KMS-11 (cell line): ENCODE measurements around the gene CD300A.

Source experiments
- H2AFZ ChIP-seq: fragments of 200-600 bp; sonication (generic); 2 replicates; pipeline ENCODE4 v1.6.1; 2016; ENCODE audit warnings: antibody characterized with exemption, mixed run types, low read depth
- H3K27ac ChIP-seq: fragments of 200-600 bp; sonication (generic); 2 replicates; pipeline ENCODE4 v1.6.1; 2016; ENCODE audit warnings: mild to moderate bottlenecking, mixed run types
- H3K27me3 ChIP-seq: fragments of 200-600 bp; sonication (generic); 2 replicates; pipeline ENCODE4 v1.6.1; 2017; ENCODE audit warnings: mild to moderate bottlenecking, low read depth, mixed run types, moderate library complexity; ENCODE audit not compliant: insufficient read depth
- H3K36me3 ChIP-seq: fragments of 200-600 bp; sonication (generic); 2 replicates; pipeline ENCODE4 v1.6.1; 2017; ENCODE audit warnings: mild to moderate bottlenecking, mixed run types; ENCODE audit not compliant: insufficient read depth
- H3K4me1 ChIP-seq: fragments of 200-600 bp; sonication (generic); 2 replicates; pipeline ENCODE4 v1.6.1; 2016; ENCODE audit warnings: mild to moderate bottlenecking, low read depth, mixed run types; ENCODE audit not compliant: poor library complexity, severe bottlenecking
- H3K4me2 ChIP-seq: fragments of 200-600 bp; sonication (generic); 2 replicates; pipeline ENCODE4 v1.7.0; 2016; ENCODE audit warnings: mild to moderate bottlenecking, mixed run types
- H3K4me3 ChIP-seq: fragments of 200-600 bp; sonication (generic); IDR thresholded peaks from 2 replicates; pipeline ENCODE4 v1.6.1; 2017; ENCODE audit warnings: low read depth, low read length, mixed read lengths; ENCODE audit not compliant: insufficient read depth
- H3K79me2 ChIP-seq: fragments of 200-600 bp; sonication (generic); 2 replicates; pipeline ENCODE4 v1.6.1; 2016; ENCODE audit warnings: low read depth, mixed run types; ENCODE audit not compliant: insufficient read depth
- H3K9ac ChIP-seq: fragments of 200-600 bp; sonication (generic); 2 replicates; pipeline ENCODE4 v1.6.1; 2016; ENCODE audit warnings: mild to moderate bottlenecking, mixed run types
- H4K20me1 ChIP-seq: fragments of 200-600 bp; sonication (generic); 2 replicates; pipeline ENCODE4 v1.6.1; 2016; ENCODE audit warnings: mild to moderate bottlenecking, mixed run types; ENCODE audit not compliant: insufficient read depth
- TF ChIP-seq, protein P1 (sequence below): fragments of 200-600 bp; sonication (generic); conservative IDR thresholded peaks from 2 replicates; pipeline ENCODE4 v1.6.1; 2017; ENCODE audit warnings: low read depth, mild to moderate bottlenecking, antibody characterized with exemption, low read length, moderate library complexity, mixed read lengths

The CD300A gene

DNA sequence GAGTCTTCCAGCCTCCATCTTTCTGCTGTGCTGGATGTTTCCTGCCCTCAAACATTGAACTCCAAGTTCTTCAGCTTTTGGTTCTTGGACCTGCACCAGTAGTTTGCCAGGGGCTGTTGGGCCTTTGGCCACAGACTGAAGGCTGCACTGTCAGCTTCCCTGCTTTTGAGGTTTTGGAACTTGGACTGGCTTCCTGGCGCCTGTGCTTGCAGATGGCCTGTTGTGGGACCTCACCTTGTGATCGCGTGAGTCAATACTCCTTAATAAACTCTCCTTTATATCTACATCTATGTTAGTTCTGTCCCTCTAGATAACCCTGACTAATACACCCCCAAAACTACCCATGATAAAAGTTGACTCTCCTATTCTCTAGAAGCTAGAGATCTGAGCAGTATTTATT is 7.6 kb upstream of the CD300A start:
- TF ChIP-seq, protein P1, sequence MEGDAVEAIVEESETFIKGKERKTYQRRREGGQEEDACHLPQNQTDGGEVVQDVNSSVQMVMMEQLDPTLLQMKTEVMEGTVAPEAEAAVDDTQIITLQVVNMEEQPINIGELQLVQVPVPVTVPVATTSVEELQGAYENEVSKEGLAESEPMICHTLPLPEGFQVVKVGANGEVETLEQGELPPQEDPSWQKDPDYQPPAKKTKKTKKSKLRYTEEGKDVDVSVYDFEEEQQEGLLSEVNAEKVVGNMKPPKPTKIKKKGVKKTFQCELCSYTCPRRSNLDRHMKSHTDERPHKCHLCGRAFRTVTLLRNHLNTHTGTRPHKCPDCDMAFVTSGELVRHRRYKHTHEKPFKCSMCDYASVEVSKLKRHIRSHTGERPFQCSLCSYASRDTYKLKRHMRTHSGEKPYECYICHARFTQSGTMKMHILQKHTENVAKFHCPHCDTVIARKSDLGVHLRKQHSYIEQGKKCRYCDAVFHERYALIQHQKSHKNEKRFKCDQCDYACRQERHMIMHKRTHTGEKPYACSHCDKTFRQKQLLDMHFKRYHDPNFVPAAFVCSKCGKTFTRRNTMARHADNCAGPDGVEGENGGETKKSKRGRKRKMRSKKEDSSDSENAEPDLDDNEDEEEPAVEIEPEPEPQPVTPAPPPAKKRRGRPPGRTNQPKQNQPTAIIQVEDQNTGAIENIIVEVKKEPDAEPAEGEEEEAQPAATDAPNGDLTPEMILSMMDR: no peak
- Histone ChIP-seq H4K20me1 (no peaks in the 10 kb centered on the region), H3K36me3 (no peaks in the 10 kb centered on the region)

DNA sequence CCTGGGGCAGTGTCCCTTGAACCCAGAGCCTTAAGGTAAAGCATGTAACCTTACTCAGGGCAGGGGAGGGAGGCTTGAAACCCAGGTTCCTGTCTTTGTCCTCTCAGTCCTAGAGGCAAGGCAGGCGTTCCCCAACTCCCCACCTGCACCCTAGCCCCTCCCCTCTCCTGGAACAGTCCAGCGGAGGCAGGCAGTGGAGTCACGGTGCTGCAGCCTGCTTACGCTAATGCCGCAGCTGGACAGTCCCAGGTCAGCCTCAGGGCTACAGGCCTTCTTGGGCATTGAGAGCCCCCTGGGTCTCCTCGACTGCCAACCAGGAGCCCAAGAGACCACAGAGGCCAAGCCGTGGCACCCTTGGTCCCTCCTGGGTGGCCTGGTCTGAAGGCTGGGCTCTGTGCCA is 6.8 kb upstream of the CD300A start:
- Histone ChIP-seq H3K4me3 (no peak overlapping the region), H3K36me3 (no peaks in the 10 kb centered on the region), H3K27me3 (peaks cover 48% of the 10 kb centered on the region; the same call in 1 of the 2 replicates), H2AFZ (no peak overlapping the region), H3K27ac (no peak overlapping the region), H3K4me1 (no peaks in the 10 kb centered on the region), H3K9ac (no peak overlapping the region), H3K4me2 (no peak overlapping the region), H3K79me2 (no peaks in the 10 kb centered on the region), H4K20me1 (no peaks in the 10 kb centered on the region)
- TF ChIP-seq, protein P1: no peak

More for the DNA sequence above, 7.6 kb upstream of the CD300A start:
- H3K4me2 ChIP-seq: no peak overlapping the region
- H2AFZ ChIP-seq: no peak overlapping the region
- peaks cover 53% of the 10 kb centered on the region; the same call in 1 of the 2 replicates for H3K27me3 ChIP-seq
- H3K79me2 ChIP-seq: no peaks in the 10 kb centered on the region
- H3K4me3 ChIP-seq: no peak overlapping the region
- no peak overlapping the region for H3K27ac ChIP-seq
- H3K9ac ChIP-seq: no peak overlapping the region
- H3K4me1 ChIP-seq: no peaks in the 10 kb centered on the region

DNA sequence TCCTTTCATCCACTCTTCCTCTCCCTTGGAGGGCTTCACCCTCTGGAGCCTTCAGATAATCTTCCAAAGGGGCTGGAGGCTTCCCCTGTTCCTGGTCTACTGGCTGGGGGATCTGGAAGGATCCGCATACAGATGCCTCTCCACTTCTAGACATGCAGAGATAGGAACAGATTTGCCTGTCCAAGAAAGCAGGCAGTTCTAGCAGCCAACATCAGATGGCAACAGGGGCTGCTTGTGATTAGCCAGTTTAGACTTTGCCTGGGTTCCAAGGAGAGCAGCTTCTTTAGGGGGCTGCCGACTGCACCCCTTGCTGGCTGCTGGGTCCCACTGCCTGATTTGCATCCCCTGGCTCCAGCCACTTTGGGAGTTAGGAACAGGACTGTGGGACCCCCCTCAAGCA is 6.2 kb upstream of the CD300A start:
- Histone ChIP-seq H2AFZ (no peak overlapping the region), H4K20me1 (no peaks in the 10 kb centered on the region), H3K27me3 (peaks cover 46% of the 10 kb centered on the region; the same call in 1 of the 2 replicates), H3K4me3 (no peak overlapping the region), H3K4me1 (no peaks in the 10 kb centered on the region), H3K27ac (no peak overlapping the region), H3K4me2 (no peak overlapping the region), H3K79me2 (no peaks in the 10 kb centered on the region), H3K9ac (no peak overlapping the region), H3K36me3 (no peaks in the 10 kb centered on the region)
- TF ChIP-seq, protein P1: no peak

DNA sequence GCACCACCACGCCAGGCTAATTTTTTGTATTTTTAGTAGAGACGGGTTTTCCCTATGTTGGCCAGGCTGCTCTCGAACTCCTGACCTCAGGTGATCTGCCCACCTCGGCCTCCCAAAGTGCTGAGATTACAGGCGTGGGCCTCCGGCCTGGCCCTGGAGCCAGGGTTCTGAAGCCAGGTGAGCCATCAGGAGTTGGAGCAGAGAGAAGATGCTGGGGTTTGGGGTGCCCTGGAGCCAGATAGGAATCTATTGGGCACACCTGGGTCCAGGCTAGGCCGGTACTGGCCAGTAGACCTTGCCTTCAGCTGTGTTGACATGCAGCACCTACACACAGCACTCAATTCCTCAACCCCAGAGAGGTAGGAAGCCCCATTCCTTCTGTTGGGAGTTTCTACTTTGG is 5.4 kb upstream of the CD300A start:
- Histone ChIP-seq H3K4me3 (no peak overlapping the region), H2AFZ (no peak overlapping the region), H3K4me1 (no peaks in the 10 kb centered on the region), H3K36me3 (no peaks in the 10 kb centered on the region), H3K9ac (no peak overlapping the region), H4K20me1 (no peaks in the 10 kb centered on the region), H3K27ac (no peak overlapping the region), H3K27me3 (peaks cover 40% of the 10 kb centered on the region; the same call in 1 of the 2 replicates), H3K4me2 (no peak overlapping the region), H3K79me2 (no peaks in the 10 kb centered on the region)
- TF ChIP-seq, protein P1: no peak
